Fibroblast of lung (primary cell): ENCODE measurements around the gene PCID2. TPM values are rescaled to one million over a fixed set of nuclear protein-coding genes. Genes with fewer than 3 reads are reported as not detected.
A peak's percentile ranks its signal among the peaks of the same experiment; 100 is the strongest.

ENCODE experiments used
- DNase-seq, 2 donors: peaks; one replicate each; pipeline versions ENCODE4 v3.0.0 to v3.0.0-alpha.2; 2010; ENCODE audit warnings: low read depth in 2 of 2
- H2AFZ ChIP-seq: 2 replicates; pipeline ENCODE4 v1.5.1; 2012; ENCODE audit warnings: low read length, control low read depth, inconsistent platforms
- H3K27ac ChIP-seq: 2 replicates; pipeline ENCODE4 v1.5.1; 2011; ENCODE audit warnings: low read length, control low read depth; ENCODE audit not compliant: insufficient read depth
- H3K27me3 ChIP-seq: 2 replicates; pipeline ENCODE4 v1.5.1; 2011; ENCODE audit warnings: mild to moderate bottlenecking, low read length; ENCODE audit not compliant: control insufficient read depth, insufficient read depth
- H3K36me3 ChIP-seq: 2 replicates; pipeline ENCODE4 v1.5.1; 2011; ENCODE audit warnings: low read length; ENCODE audit not compliant: control insufficient read depth, insufficient read depth
- H3K4me1 ChIP-seq: 2 replicates; pipeline ENCODE4 v1.5.1; 2011; ENCODE audit warnings: low read length; ENCODE audit not compliant: control insufficient read depth, insufficient read depth; ENCODE audit errors: extremely low read depth
- H3K4me2 ChIP-seq: 2 replicates; pipeline ENCODE4 v1.5.1; 2011; ENCODE audit warnings: low read length, control low read depth; ENCODE audit not compliant: insufficient read depth; ENCODE audit errors: extremely low read depth
- H3K4me3 ChIP-seq, 4 experiments: fragments of 200-600 bp in 1 of 4; sonication (generic) in 1 of 4; replicated peaks in 1 of 4; 2 replicates each; pipeline ENCODE4 v1.5.1; 2011 to 2016; ENCODE audit warnings: low read length in 4 of 4, low read depth in 3 of 4, mild to moderate bottlenecking in 3 of 4, control low read depth in 2 of 4, inconsistent platforms in 1 of 4, mixed read lengths in 1 of 4; ENCODE audit not compliant: insufficient read depth in 1 of 4; ENCODE audit errors: control extremely low read depth in 1 of 4
- H3K79me2 ChIP-seq: 2 replicates; pipeline ENCODE4 v1.5.1; 2012; ENCODE audit warnings: mild to moderate bottlenecking, low read length, inconsistent platforms; ENCODE audit not compliant: control insufficient read depth, insufficient read depth
- H3K9ac ChIP-seq: 2 replicates; pipeline ENCODE4 v1.5.1; 2011; ENCODE audit warnings: mild to moderate bottlenecking, low read length, control low read depth; ENCODE audit not compliant: insufficient read depth
- H3K9me3 ChIP-seq: 2 replicates; pipeline ENCODE4 v1.5.1; 2012; ENCODE audit warnings: low read depth, low read length; ENCODE audit not compliant: control insufficient read depth, insufficient read depth
- H4K20me1 ChIP-seq: 2 replicates; pipeline ENCODE4 v1.5.1; 2011; ENCODE audit warnings: low read length; ENCODE audit not compliant: control insufficient read depth, insufficient read depth; ENCODE audit errors: extremely low read depth
- EZH2 ChIP-seq: IDR thresholded peaks from 2 replicates; pipeline ENCODE4 v1.5.1; 2012; ENCODE audit warnings: low read length, control low read depth, mild to moderate bottlenecking; ENCODE audit errors: missing control alignments
- polyA plus RNA-seq, 2 donors: library from polyadenylated mRNA; depleted of rRNA in 1 of 2; stranded (reverse) in 1 of 2; unstranded in 1 of 2; fragments of >200 nt; gene quantifications; 2 replicates each; pipeline ENCODE4 v1.2.1, GENCODE V29; 2011 to 2012; ENCODE audit warnings: missing spikeins in 1 of 2
- total RNA-seq: library from RNA; depleted of rRNA; stranded (reverse); fragments of >200 nt; gene quantifications from 2 replicates; pipeline ENCODE4 v1.2.1, GENCODE V29; 2014
- TF ChIP-seq, protein P1 (sequence below), 2 donors: IDR thresholded peaks in 1 of 2; conservative IDR thresholded peaks in 1 of 2; 1 replicate in 1 of 2; 2 replicates in 1 of 2; pipeline ENCODE4 v1.5.1; 2011 to 2012; ENCODE audit warnings: low read length in 2 of 2, control low read depth in 1 of 2, inconsistent platforms in 1 of 2, low read depth in 1 of 2, mild to moderate bottlenecking in 1 of 2

The PCID2 gene
- total and polyA plus RNA-seq, 2 donors (not counting 1 experiment from before 2014, with no cell fraction given), result 93.5 to 113 TPM

- Histone ChIP-seq H4K20me1 (peaks cover 8% of the 10 kb centered on the region), H3K4me3 (no peak overlapping the region), H3K36me3 (peaks cover 10% of the 10 kb centered on the region), H3K4me2 (no peak overlapping the region), H3K4me1 (peaks cover 21% of the 10 kb centered on the region), H2AFZ (no peak overlapping the region), H3K9me3 (no peaks in the 10 kb centered on the region), H3K27me3 (no peaks in the 10 kb centered on the region), H3K9ac (no peak overlapping the region), H3K79me2 (peaks cover 95% of the 10 kb centered on the region), H3K27ac (no peak overlapping the region)
- TF ChIP-seq, protein P1, sequence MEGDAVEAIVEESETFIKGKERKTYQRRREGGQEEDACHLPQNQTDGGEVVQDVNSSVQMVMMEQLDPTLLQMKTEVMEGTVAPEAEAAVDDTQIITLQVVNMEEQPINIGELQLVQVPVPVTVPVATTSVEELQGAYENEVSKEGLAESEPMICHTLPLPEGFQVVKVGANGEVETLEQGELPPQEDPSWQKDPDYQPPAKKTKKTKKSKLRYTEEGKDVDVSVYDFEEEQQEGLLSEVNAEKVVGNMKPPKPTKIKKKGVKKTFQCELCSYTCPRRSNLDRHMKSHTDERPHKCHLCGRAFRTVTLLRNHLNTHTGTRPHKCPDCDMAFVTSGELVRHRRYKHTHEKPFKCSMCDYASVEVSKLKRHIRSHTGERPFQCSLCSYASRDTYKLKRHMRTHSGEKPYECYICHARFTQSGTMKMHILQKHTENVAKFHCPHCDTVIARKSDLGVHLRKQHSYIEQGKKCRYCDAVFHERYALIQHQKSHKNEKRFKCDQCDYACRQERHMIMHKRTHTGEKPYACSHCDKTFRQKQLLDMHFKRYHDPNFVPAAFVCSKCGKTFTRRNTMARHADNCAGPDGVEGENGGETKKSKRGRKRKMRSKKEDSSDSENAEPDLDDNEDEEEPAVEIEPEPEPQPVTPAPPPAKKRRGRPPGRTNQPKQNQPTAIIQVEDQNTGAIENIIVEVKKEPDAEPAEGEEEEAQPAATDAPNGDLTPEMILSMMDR (conservative IDR thresholded peaks at IDR 0.05 in 1 of 2, IDR thresholded peaks at IDR 0.05 in 1 of 2; ENCODE audit: low read depth in 1 of 2, low read length in 2 of 2), result no peak
- no peak for TF ChIP-seq EZH2
- no peak for DNase-seq
These were observed 10.1 kb upstream of the PCID2 start for GRCh38 chr13:113218586-113218985.

- H3K36me3 ChIP-seq, result peaks cover 6% of the 10 kb centered on the region
- H3K9ac ChIP-seq, result no peak overlapping the region
- peaks cover 8% of the 10 kb centered on the region for H4K20me1 ChIP-seq
- peak overlapping the region in 2 of 4 experiments; percentile 14 to 18 for H3K4me3 ChIP-seq
- H3K4me1 ChIP-seq, result peaks cover 21% of the 10 kb centered on the region
- H3K27me3 ChIP-seq, result no peaks in the 10 kb centered on the region
- no peak overlapping the region for H2AFZ ChIP-seq
- peak overlapping the region; percentile 55 for H3K27ac ChIP-seq
- H3K9me3 ChIP-seq, result no peaks in the 10 kb centered on the region
- peaks cover 98% of the 10 kb centered on the region for H3K79me2 ChIP-seq
- TF ChIP-seq, protein P1 (conservative IDR thresholded peaks at IDR 0.05 in 1 of 2, IDR thresholded peaks at IDR 0.05 in 1 of 2; ENCODE audit: low read depth in 1 of 2, low read length in 2 of 2), result no peak
- TF ChIP-seq EZH2, result no peak
- DNase-seq, result peak; percentile 70 to 84
- peak overlapping the region; percentile 69 for H3K4me2 ChIP-seq
These were observed 8.0 kb upstream of the PCID2 start for GRCh38 chr13:113216254-113217048.

DNA sequence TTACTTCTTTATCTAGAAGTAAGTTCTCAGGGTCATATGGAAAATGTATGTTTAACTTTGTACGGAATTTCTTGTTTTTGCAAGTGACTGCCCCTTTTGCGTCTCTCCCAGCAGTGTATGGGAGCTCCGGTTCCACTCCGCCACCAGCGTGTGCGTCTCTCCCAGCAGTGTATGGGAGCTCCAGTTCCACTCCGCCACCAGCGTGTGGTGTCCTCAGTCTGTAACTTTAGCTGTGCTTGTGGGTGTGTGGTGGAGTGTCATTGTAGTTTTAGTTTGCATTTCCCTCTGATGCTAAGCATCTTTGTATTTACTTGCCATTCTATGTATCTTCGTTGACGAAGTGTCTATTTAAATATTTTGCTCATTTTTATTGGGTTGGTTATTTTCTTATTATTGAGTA is 3.3 kb upstream of the PCID2 start:
- Histone ChIP-seq H3K79me2 (peaks cover 87% of the 10 kb centered on the region), H2AFZ (no peak overlapping the region), H3K27ac (no peak overlapping the region), H3K4me1 (peaks cover 17% of the 10 kb centered on the region), H3K4me3 (peak overlapping the region in 1 of 4 experiments; percentile 7), H3K9ac (no peak overlapping the region), H4K20me1 (peaks cover 8% of the 10 kb centered on the region), H3K27me3 (no peaks in the 10 kb centered on the region), H3K36me3 (peaks cover 5% of the 10 kb centered on the region), H3K9me3 (no peaks in the 10 kb centered on the region), H3K4me2 (no peak overlapping the region)
- TF ChIP-seq EZH2, result no peak
- TF ChIP-seq, protein P1 (conservative IDR thresholded peaks at IDR 0.05 in 1 of 2, IDR thresholded peaks at IDR 0.05 in 1 of 2; ENCODE audit: low read depth in 1 of 2, low read length in 2 of 2), result no peak
- DNase-seq, result no peak
